ENCODE data around the gene ICAM3.

The ICAM3 gene

GRCh38 chr19:10316229-10317044 lies 23.0 kb downstream of the ICAM3 start:
- Histone ChIP-seq H3K27me3 (ENCODE audit: control insufficient read depth, insufficient read depth, low read length) (no peaks in the 10 kb centered on the region), H3K9ac (ENCODE audit: low read depth, low read length) (no peak overlapping the region), H3K36me3 (ENCODE audit: control insufficient read depth, insufficient read depth, low read length) (peaks cover 33% of the 10 kb centered on the region), H3K4me1 (ENCODE audit: control insufficient read depth, insufficient read depth, low read length) (no peaks in the 10 kb centered on the region), H3K9me3 (ENCODE audit: control insufficient read depth, insufficient read depth, low read length) (no peaks in the 10 kb centered on the region), H3K4me3 (ENCODE audit: low read depth, low read length) (peak overlapping the region; percentile 98)

- peak within 1 kb of the TSS; percentile 56 for H3K9ac ChIP-seq (ENCODE audit: low read depth, low read length)
- no peaks in the 10 kb centered on the region for H3K27me3 ChIP-seq (ENCODE audit: control insufficient read depth, insufficient read depth, low read length)
- H3K9me3 ChIP-seq (ENCODE audit: control insufficient read depth, insufficient read depth, low read length): no peaks in the 10 kb centered on the region
- no peaks in the 10 kb centered on the region for H3K4me1 ChIP-seq (ENCODE audit: control insufficient read depth, insufficient read depth, low read length)
- peak within 1 kb of the TSS; percentile 98 for H3K4me3 ChIP-seq (ENCODE audit: low read depth, low read length)
- H3K36me3 ChIP-seq (ENCODE audit: control insufficient read depth, insufficient read depth, low read length): peaks cover 26% of the 10 kb centered on the region
Observed at GRCh38 chr19:10315335-10316214, 23.8 kb downstream of the ICAM3 start, which contains the start of gene FDX2. TSS of gene FDX2 (minus strand) at chr19:10316015. CDS start at chr19:10315996, 19 bp downstream.

GRCh38 chr19:10309423-10309822 lies 30.0 kb downstream of the ICAM3 start, which contains the start of gene ZGLP1:
TSS of gene ZGLP1 (minus strand) at chr19:10309815.
- H3K9ac ChIP-seq (ENCODE audit: low read depth, low read length): no peak within 1 kb of the TSS
- no peaks in the 10 kb centered on the region for H3K9me3 ChIP-seq (ENCODE audit: control insufficient read depth, insufficient read depth, low read length)
- peaks cover 9% of the 10 kb centered on the region for H3K36me3 ChIP-seq (ENCODE audit: control insufficient read depth, insufficient read depth, low read length)
- H3K4me3 ChIP-seq (ENCODE audit: low read depth, low read length): no peak within 1 kb of the TSS
- no peaks in the 10 kb centered on the region for H3K27me3 ChIP-seq (ENCODE audit: control insufficient read depth, insufficient read depth, low read length)
- no peaks in the 10 kb centered on the region for H3K4me1 ChIP-seq (ENCODE audit: control insufficient read depth, insufficient read depth, low read length)

- H3K4me3 ChIP-seq (ENCODE audit: low read depth, low read length): no peak overlapping the region
Observed at GRCh38 chr19:10306327-10306726, 33.1 kb downstream of the ICAM3 start.

GRCh38 chr19:10305139-10305806 lies 34.2 kb downstream of the ICAM3 start:
- Histone ChIP-seq H3K9me3 (ENCODE audit: control insufficient read depth, insufficient read depth, low read length) (no peaks in the 10 kb centered on the region), H3K9ac (ENCODE audit: low read depth, low read length) (no peak overlapping the region), H3K4me1 (ENCODE audit: control insufficient read depth, insufficient read depth, low read length) (no peaks in the 10 kb centered on the region), H3K36me3 (ENCODE audit: control insufficient read depth, insufficient read depth, low read length) (peaks cover 6% of the 10 kb centered on the region), H3K4me3 (ENCODE audit: low read depth, low read length) (no peak overlapping the region), H3K27me3 (ENCODE audit: control insufficient read depth, insufficient read depth, low read length) (no peaks in the 10 kb centered on the region)

More at GRCh38 chr19:10306327-10306726, 33.1 kb downstream of the ICAM3 start:
- Histone ChIP-seq H3K9me3 (ENCODE audit: control insufficient read depth, insufficient read depth, low read length) (no peaks in the 10 kb centered on the region), H3K9ac (ENCODE audit: low read depth, low read length) (no peak overlapping the region), H3K36me3 (ENCODE audit: control insufficient read depth, insufficient read depth, low read length) (peaks cover 6% of the 10 kb centered on the region), H3K27me3 (ENCODE audit: control insufficient read depth, insufficient read depth, low read length) (no peaks in the 10 kb centered on the region), H3K4me1 (ENCODE audit: control insufficient read depth, insufficient read depth, low read length) (no peaks in the 10 kb centered on the region)

DNA sequence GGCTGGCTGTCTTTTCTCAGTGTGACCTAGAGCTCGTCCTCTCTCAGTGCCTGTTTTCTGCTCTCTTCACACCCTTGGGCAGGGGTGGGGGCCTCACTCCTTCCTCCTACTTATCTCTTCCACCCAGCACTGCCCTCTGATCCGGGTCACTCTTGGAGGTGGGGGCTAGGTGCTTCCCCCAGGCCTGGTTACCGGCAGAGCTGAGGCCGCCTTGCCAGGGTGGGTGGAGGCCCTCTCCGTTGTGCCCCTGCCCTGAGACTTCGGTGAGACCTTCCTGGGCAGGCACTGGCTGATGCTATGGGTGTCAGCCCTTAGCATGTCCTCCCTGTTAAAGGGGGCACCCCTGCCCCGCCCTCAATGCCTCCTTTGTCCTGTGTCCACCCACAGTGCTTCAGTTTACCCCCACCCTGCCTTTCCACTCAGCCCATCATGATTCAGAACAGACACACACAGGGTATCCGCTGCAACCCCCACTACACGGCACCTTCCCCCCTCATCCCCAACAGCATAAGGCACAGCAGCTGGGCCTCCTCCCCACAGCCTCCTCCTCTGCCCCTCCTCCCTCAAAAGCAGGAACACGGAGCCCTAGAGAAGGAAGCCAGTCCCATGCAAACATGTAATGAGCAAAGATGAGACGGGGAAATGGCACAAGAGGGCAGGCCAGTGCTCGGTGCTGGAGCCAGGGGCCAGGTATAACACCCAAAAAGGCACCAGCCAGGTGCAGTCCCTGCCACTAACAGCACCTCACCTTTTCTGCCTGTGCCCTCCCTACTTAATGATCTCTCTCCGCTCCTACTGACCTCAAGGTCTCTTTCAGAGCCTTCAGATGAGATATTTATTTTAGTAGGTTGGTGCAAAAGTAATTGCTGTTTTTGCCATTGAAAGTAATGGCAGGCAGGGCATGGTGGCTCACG lies 39.6 kb downstream of the ICAM3 start:
- H3K27me3 ChIP-seq (ENCODE audit: control insufficient read depth, insufficient read depth, low read length): peaks cover 21% of the 10 kb centered on the region
- H3K9me3 ChIP-seq (ENCODE audit: control insufficient read depth, insufficient read depth, low read length): no peaks in the 10 kb centered on the region
- H3K4me3 ChIP-seq (ENCODE audit: low read depth, low read length): no peak overlapping the region
- no peaks in the 10 kb centered on the region for H3K4me1 ChIP-seq (ENCODE audit: control insufficient read depth, insufficient read depth, low read length)
- H3K36me3 ChIP-seq (ENCODE audit: control insufficient read depth, insufficient read depth, low read length): no peaks in the 10 kb centered on the region
- no peak overlapping the region for H3K9ac ChIP-seq (ENCODE audit: low read depth, low read length)

DNA sequence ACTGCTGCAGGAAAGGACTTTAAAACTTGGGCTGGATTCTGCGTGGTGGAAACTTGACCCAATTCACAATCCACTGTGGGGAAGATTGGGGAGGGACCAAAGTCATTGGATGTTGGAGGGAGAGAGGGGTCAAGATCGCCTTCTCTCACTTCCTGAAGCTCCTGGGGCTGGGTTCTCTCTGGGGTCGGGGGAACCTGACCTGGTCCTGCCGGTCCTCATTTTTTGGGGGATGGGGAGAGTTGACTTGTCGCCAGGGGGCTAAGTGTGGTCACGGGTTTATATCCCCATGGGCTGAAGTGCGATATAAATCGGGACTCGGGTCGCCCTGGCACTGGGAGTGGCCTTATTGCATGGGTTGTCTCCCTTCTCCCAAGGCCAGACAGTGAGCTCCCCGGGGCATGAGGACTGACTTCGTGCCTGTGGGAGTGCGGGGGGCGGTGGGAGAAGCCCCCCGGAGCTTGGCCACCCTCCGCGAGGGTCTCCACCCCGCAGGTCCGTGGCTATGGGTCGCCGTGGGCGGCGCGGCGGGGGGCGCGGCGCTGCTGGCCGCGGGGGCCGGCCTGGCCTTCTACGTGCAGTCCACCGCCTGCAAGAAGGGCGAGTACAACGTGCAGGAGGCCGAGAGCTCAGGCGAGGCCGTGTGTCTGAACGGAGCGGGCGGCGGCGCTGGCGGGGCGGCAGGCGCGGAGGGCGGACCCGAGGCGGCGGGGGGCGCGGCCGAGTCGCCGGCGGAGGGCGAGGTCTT lies 43.4 kb downstream of the ICAM3 start:
- Histone ChIP-seq H3K27me3 (ENCODE audit: control insufficient read depth, insufficient read depth, low read length) (peaks cover 57% of the 10 kb centered on the region), H3K4me3 (ENCODE audit: low read depth, low read length) (peak overlapping the region; percentile 68), H3K4me1 (ENCODE audit: control insufficient read depth, insufficient read depth, low read length) (no peaks in the 10 kb centered on the region), H3K36me3 (ENCODE audit: control insufficient read depth, insufficient read depth, low read length) (no peaks in the 10 kb centered on the region), H3K9ac (ENCODE audit: low read depth, low read length) (no peak overlapping the region), H3K9me3 (ENCODE audit: control insufficient read depth, insufficient read depth, low read length) (no peaks in the 10 kb centered on the region)

- H3K9ac ChIP-seq (ENCODE audit: low read depth, low read length): no peak overlapping the region
- peak overlapping the region; percentile 68 for H3K4me3 ChIP-seq (ENCODE audit: low read depth, low read length)
- peaks cover 63% of the 10 kb centered on the region for H3K27me3 ChIP-seq (ENCODE audit: control insufficient read depth, insufficient read depth, low read length)
- H3K9me3 ChIP-seq (ENCODE audit: control insufficient read depth, insufficient read depth, low read length): no peaks in the 10 kb centered on the region
- no peaks in the 10 kb centered on the region for H3K36me3 ChIP-seq (ENCODE audit: control insufficient read depth, insufficient read depth, low read length)
- H3K4me1 ChIP-seq (ENCODE audit: control insufficient read depth, insufficient read depth, low read length): no peaks in the 10 kb centered on the region
Observed at GRCh38 chr19:10295305-10295846, 44.0 kb downstream of the ICAM3 start.

DNA sequence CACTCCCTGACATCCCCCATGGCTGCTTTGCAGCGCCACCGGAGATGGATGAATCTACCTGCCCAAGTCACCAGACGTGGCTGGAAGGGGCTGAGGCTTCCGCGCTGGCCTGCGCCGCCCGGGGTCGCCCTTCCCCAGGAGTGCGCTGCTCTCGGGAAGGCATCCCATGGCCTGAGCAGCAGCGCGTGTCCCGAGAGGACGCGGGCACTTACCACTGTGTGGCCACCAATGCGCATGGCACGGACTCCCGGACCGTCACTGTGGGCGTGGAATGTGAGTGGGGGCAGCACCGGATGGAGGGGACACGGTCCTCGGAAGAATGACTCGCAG lies 45.1 kb downstream of the ICAM3 start:
- Histone ChIP-seq H3K9ac (ENCODE audit: low read depth, low read length) (no peak overlapping the region), H3K4me3 (ENCODE audit: low read depth, low read length) (peak overlapping the region; percentile 26), H3K36me3 (ENCODE audit: control insufficient read depth, insufficient read depth, low read length) (no peaks in the 10 kb centered on the region), H3K27me3 (ENCODE audit: control insufficient read depth, insufficient read depth, low read length) (peaks cover 71% of the 10 kb centered on the region), H3K4me1 (ENCODE audit: control insufficient read depth, insufficient read depth, low read length) (no peaks in the 10 kb centered on the region), H3K9me3 (ENCODE audit: control insufficient read depth, insufficient read depth, low read length) (no peaks in the 10 kb centered on the region)

DNA sequence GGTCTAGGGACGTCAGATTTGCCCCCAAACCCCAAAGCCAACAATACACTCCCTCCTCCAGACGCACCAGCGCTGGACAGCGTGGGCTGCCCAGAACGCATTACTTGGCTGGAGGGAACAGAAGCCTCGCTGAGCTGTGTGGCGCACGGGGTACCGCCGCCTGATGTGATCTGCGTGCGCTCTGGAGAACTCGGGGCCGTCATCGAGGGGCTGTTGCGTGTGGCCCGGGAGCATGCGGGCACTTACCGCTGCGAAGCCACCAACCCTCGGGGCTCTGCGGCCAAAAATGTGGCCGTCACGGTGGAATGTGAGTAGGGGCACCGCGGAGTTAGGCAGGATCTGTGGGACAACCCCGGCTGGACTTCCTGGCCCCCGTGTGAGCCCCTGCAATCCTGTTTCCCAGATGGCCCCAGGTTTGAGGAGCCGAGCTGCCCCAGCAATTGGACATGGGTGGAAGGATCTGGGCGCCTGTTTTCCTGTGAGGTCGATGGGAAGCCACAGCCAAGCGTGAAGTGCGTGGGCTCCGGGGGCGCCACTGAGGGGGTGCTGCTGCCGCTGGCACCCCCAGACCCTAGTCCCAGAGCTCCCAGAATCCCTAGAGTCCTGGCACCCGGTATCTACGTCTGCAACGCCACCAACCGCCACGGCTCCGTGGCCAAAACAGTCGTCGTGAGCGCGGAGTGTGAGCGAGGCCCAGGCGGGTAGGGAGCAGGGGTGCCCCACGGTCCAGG lies 45.6 kb downstream of the ICAM3 start:
- H3K9me3 ChIP-seq (ENCODE audit: control insufficient read depth, insufficient read depth, low read length): no peaks in the 10 kb centered on the region
- H3K36me3 ChIP-seq (ENCODE audit: control insufficient read depth, insufficient read depth, low read length): no peaks in the 10 kb centered on the region
- H3K9ac ChIP-seq (ENCODE audit: low read depth, low read length): no peak overlapping the region
- H3K4me3 ChIP-seq (ENCODE audit: low read depth, low read length): peak overlapping the region; percentile 26
- no peaks in the 10 kb centered on the region for H3K4me1 ChIP-seq (ENCODE audit: control insufficient read depth, insufficient read depth, low read length)
- H3K27me3 ChIP-seq (ENCODE audit: control insufficient read depth, insufficient read depth, low read length): peaks cover 76% of the 10 kb centered on the region

All from iPS-15b (cell line).